Superior temporal gyrus (tissue), 1 donor: ENCODE data around the gene DHX32.
A peak's percentile ranks its signal among the peaks of the same experiment; 100 is the strongest.
"Not testable (repeated sequence)": the region's sequence is repeated elsewhere in the genome, so short reads cannot be mapped to it uniquely, and the experiment has no call there.

Experiments
- DNase-seq: peaks from one replicate; pipeline ENCODE4 v3.0.0-alpha.2; 2016; ENCODE audit errors: extremely low spot score

Gene DHX32

GRCh38 chr10:125895130-125896087 lies 14.3 kb upstream of the DHX32 start:
- peak; percentile 34 for DNase-seq

GRCh38 chr10:125894176-125894575 lies 13.1 kb upstream of the DHX32 start:
- not testable (repeated sequence) for DNase-seq

- DNase-seq = not testable (repeated sequence)
Observed at GRCh38 chr10:125892402-125892801, 11.3 kb upstream of the DHX32 start.

DNA sequence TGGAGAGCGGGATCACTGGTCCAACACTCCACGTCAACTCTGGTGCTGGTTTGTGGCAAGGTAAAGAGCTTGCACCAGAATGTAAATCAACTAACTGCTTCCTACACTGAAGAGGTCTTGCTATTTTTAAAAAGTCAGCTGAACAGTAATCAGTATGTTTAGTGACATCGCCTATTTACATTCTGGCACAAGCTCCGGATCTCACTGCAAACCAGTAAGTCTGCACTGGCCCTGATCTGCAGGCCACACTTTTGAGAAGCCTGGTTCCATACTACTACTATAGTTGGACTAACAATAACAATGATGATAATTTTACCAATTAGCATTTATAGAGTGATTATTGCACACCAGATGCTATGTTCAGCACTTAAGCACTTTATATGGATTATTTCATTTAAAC lies 8.3 kb upstream of the DHX32 start:
- DNase-seq = not testable (repeated sequence)

GRCh38 chr10:125886914-125887512 lies 5.9 kb upstream of the DHX32 start:
- no peak for DNase-seq

DNA sequence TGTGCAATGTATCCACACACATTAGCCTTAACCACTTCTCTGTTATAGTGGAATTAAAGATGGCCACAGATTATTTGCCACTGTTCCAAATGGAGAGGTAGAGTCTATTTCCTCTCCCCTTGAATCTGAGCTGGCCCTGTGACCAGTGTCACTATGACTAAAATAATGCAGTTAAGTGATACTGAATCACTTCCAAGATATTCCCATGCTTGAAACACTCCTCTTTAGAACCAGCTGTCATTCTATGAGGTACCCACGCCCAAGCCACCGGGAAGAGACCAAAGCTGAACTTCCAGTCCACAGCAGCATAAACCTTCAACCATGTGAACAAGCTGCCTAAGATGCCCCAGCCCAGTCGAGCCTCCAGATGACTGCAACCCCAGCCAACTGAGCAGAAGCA lies 2.1 kb upstream of the DHX32 start:
- no peak for DNase-seq

DNA sequence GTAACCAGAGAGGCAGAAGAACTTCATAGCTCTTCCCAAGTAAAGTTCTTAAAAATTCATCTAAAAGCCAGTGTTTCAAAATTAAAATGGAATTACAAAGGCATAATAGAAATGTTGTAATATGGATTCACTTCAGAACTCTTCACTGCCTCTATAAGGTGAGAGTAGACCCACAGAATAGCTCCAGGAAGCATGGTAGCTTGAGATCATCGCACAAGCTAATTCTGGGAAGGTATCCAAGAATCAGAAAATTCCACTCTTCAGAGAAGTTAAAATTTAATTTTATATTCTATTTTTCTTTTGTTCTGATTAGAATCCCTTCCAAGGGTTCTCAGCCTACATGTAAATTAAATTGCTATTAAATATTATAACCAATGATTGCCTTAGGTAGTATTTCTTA lies 1.5 kb upstream of the DHX32 start:
- no peak for DNase-seq

- DNase-seq = no peak
Observed at GRCh38 chr10:125880719-125881118, 373 bp downstream of the DHX32 start.

DNA sequence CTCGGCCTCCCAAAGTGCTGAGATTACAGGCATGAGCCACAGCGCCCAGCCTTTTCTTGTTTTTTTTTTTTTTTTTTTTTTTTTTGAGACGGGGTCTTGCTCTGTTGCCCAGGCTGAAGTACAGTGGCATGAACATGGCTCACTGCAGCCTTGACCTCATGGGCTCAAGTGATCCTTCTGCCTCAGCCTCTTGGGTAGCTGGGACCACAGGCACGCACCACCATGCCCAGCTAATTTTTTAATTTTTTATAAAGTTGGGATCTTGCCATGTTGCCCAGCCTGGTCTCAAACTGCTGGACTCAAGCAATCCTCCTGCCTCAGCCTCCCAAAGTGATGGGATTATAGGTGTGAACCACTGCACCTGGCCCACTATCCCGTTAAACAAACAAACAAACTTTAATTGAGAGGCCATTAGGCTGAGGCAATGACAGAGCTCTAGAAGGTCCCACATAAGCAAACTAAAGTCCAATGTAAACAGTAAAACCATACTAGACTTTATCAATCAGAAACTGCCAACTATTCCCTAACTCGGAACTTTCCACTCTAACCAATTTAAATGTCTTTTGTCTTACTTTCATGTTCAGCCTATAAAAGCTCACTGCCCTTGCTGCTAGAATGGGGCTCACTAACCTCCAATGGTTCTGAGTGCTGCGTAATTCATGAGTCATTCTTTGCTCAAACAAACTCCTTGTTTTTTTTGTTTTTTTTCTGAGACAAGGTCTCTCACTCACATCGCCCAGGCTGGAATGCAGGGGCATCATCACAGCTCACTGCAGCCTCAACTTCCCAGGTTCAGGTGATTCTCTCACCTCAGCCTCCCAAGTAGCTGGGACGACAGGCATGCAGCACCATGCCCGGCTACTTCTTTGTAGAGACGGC lies 1.9 kb downstream of the DHX32 start:
- no peak for DNase-seq

DNA sequence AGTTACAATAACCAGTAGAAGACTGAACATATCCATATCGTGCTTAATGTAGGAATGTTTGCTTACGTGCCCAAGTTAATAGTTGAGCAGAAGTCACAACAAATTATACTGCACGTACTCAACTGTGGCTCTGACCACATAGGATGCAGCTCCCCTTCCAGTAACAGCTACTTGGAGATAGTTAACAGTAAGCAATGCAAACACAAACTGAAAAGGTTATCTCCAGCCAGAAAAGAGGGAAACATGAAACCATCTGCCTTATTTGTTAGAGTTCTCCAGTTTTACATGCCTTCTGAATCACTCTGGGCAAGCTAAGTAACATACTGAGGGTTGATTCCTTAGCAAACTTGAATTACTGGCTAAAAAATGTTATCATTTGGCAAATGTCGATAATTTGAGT lies 9.8 kb downstream of the DHX32 start:
- no peak for DNase-seq

GRCh38 chr10:125868372-125868975 lies 12.6 kb downstream of the DHX32 start:
- peak; percentile 59 for DNase-seq

- DNase-seq = no peak
Observed at GRCh38 chr10:125866421-125867029, 14.6 kb downstream of the DHX32 start.

DNA sequence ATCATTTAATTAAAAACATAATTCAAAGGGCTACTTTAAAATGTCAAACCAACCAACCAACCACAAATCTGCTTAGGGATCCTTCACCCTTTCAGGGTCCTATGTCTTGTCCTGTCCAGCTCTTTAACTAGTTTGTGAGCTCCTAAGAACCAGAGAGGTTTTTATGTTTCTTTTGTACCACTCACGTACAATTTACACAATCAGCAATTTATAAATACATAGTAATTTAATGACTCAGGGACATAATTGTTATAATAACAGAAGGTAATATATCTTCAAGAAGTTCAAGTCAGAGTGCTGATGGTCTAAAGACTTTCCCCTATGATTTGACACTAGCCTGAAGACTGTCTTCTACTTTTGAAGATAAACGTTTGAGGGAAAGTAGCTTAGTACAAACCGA lies 16.0 kb downstream of the DHX32 start:
- DNase-seq = no peak

- DNase-seq = no peak
Observed at GRCh38 chr10:125859128-125859817, 21.8 kb downstream of the DHX32 start.

- no peak for DNase-seq
Observed at GRCh38 chr10:125857185-125857760, 23.8 kb downstream of the DHX32 start.

- no peak for DNase-seq
Observed at GRCh38 chr10:125852487-125852886, 28.6 kb downstream of the DHX32 start.

DNA sequence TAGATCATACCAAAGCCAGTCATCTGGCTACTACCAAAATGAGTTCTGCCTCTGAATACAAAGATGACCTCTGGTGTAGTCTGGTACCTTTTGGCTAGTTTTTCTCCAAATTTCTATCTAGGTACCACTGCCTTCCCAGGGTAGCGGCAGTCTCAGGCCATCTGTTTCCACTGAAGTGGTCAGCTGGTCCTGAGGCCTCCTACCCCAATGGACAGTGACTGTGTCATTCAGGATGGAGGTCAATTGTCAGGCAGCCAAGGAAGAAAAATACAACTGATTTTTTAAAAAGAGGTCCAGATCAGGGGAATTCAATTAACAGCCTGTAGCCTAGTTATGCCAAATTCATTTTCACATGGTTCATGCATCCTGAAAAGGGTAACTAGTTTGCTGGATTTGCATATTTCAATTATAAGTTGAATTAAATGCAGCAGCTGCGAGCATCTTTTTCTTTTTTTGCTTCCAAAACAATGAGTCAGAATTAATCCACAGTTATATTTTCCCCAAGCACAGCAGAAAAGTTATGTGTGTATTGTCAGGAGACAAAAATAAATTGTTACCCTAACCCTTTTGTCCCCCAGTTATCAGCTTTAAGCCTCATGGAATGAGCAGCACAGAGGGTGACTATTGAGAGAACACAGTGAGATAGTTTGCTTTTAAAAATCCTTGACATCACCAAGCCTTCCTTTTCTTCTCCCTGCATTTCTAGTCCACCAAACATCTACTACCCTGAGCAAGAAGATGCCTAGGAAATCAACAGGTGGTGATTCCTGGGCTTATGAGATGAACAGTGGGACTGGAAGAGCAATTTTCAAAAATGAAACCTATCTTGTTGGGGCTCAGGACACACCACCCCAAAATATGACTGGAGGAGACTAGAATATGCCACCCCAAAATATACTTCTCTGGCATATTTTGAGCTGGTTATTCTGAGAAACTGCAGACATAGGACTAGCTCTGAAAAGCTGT lies 30.0 kb downstream of the DHX32 start:
- DNase-seq = no peak

- no peak for DNase-seq
Observed at GRCh38 chr10:125849448-125849847, 31.6 kb downstream of the DHX32 start.

DNA sequence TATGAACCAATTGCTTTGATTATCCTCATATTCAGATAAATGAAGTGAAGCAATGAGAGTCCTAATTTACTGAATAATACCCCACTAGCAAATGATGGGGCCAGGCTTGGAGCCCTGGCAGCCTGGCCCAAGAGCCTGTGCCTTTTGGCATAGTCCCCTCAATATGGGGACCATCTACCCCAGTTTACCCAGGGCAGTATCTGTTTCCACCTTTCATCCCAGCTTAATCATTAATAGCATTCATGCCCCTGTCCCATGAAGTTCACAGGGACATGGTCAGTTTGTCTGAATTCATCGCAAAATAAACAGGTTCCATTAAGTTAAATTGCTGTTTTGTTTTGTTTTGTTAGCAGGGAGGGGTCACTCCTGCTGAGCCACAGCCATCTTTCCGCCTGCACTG lies 32.2 kb downstream of the DHX32 start:
- no peak for DNase-seq
